ENCODE data around the gene DHX30. TPM values are rescaled to one million over a fixed set of nuclear protein-coding genes. Genes with fewer than 3 reads are reported as not detected.

Gene DHX30
- total and polyA plus RNA-seq, 2 experiments from 2014 or later, result 47.8 to 51.3 TPM

- no peak for TF ChIP-seq CTCF (IDR thresholded peaks at IDR 0.05; ENCODE audit: poor library complexity)
- no peak for TF ChIP-seq EZH2 (IDR thresholded peaks at IDR 0.05; ENCODE audit: borderline replicate concordance)
- TF ChIP-seq EZH2phosphoT487 (IDR thresholded peaks at IDR 0.05; ENCODE audit: low read depth, severe bottlenecking, unreplicated experiment), result no peak
- H3K79me2 ChIP-seq, result peaks cover 96% of the 10 kb centered on the region
- no peaks in the 10 kb centered on the region for H3K4me1 ChIP-seq (ENCODE audit: insufficient read depth)
- H2AFZ ChIP-seq, result no peak overlapping the region
- no peaks in the 10 kb centered on the region for H3K27me3 ChIP-seq
- no peak overlapping the region for H3K27ac ChIP-seq
- H3K9me3 ChIP-seq (ENCODE audit: low read depth), result no peaks in the 10 kb centered on the region
- DNase-seq (ENCODE audit: low spot score), result no peak
- no peak overlapping the region for H3K4me2 ChIP-seq
- WGBS (ENCODE audit: low lambda C conversion rate, missing lambda C conversion rate), result 79% methylated on average over 4 of the region's 4 CpGs
- no peak overlapping the region for H3K4me3 ChIP-seq
- H3K9me2 ChIP-seq (replicated peaks; ENCODE audit: insufficient read depth), result no peaks in the 10 kb centered on the region
- H4K20me1 ChIP-seq (ENCODE audit: insufficient read depth, poor library complexity, severe bottlenecking), result peaks cover 15% of the 10 kb centered on the region
- H3K36me3 ChIP-seq (replicated peaks; ENCODE audit: insufficient read depth, low read depth), result no peaks in the 10 kb centered on the region
Measured at GRCh38 chr3:47762233-47762632, 40.7 kb upstream of the DHX30 start.

- no peak overlapping the region for H2AFZ ChIP-seq
- no peak overlapping the region for H3K27ac ChIP-seq
- no peaks in the 10 kb centered on the region for H3K9me3 ChIP-seq (ENCODE audit: low read depth)
- H3K4me2 ChIP-seq, result no peak overlapping the region
- no peaks in the 10 kb centered on the region for H3K4me1 ChIP-seq (ENCODE audit: insufficient read depth)
- TF ChIP-seq EZH2 (IDR thresholded peaks at IDR 0.05; ENCODE audit: borderline replicate concordance) (no peak), CTCF (IDR thresholded peaks at IDR 0.05; ENCODE audit: poor library complexity) (no peak), EZH2phosphoT487 (IDR thresholded peaks at IDR 0.05; ENCODE audit: low read depth, severe bottlenecking, unreplicated experiment) (no peak)
- no peaks in the 10 kb centered on the region for H3K36me3 ChIP-seq (replicated peaks; ENCODE audit: insufficient read depth, low read depth)
- 97% methylated on average over 4 of the region's 4 CpGs for WGBS (ENCODE audit: low lambda C conversion rate, missing lambda C conversion rate)
- no peaks in the 10 kb centered on the region for H3K27me3 ChIP-seq
- no peaks in the 10 kb centered on the region for H3K9me2 ChIP-seq (replicated peaks; ENCODE audit: insufficient read depth)
- no peak overlapping the region for H3K4me3 ChIP-seq
- no peak for DNase-seq (ENCODE audit: low spot score)
- H4K20me1 ChIP-seq (ENCODE audit: insufficient read depth, poor library complexity, severe bottlenecking), result peaks cover 25% of the 10 kb centered on the region
- H3K79me2 ChIP-seq, result peaks cover 97% of the 10 kb centered on the region
Measured at GRCh38 chr3:47766186-47766585, 36.8 kb upstream of the DHX30 start.

GRCh38 chr3:47772047-47772446 is 30.9 kb upstream of the DHX30 start:
- Histone ChIP-seq H3K4me1 (ENCODE audit: insufficient read depth) (no peaks in the 10 kb centered on the region), H3K36me3 (replicated peaks; ENCODE audit: insufficient read depth, low read depth) (no peaks in the 10 kb centered on the region), H3K27me3 (no peaks in the 10 kb centered on the region), H3K9me2 (replicated peaks; ENCODE audit: insufficient read depth) (no peaks in the 10 kb centered on the region), H3K9me3 (ENCODE audit: low read depth) (no peaks in the 10 kb centered on the region), H4K20me1 (ENCODE audit: insufficient read depth, poor library complexity, severe bottlenecking) (peaks cover 60% of the 10 kb centered on the region), H3K4me3 (no peak overlapping the region), H2AFZ (no peak overlapping the region), H3K4me2 (no peak overlapping the region), H3K79me2 (peaks cover 99% of the 10 kb centered on the region), H3K27ac (no peak overlapping the region)
- no peak for DNase-seq (ENCODE audit: low spot score)
- no peak for TF ChIP-seq CTCF (IDR thresholded peaks at IDR 0.05; ENCODE audit: poor library complexity)
- no peak for TF ChIP-seq EZH2 (IDR thresholded peaks at IDR 0.05; ENCODE audit: borderline replicate concordance)
- no peak for TF ChIP-seq EZH2phosphoT487 (IDR thresholded peaks at IDR 0.05; ENCODE audit: low read depth, severe bottlenecking, unreplicated experiment)
- WGBS (ENCODE audit: low lambda C conversion rate, missing lambda C conversion rate), result over 99% methylated on average over 8 of the region's 8 CpGs

GRCh38 chr3:47772788-47773187 is 30.1 kb upstream of the DHX30 start:
- no peaks in the 10 kb centered on the region for H3K27me3 ChIP-seq
- H3K4me3 ChIP-seq, result no peak overlapping the region
- H3K36me3 ChIP-seq (replicated peaks; ENCODE audit: insufficient read depth, low read depth), result no peaks in the 10 kb centered on the region
- H3K9me2 ChIP-seq (replicated peaks; ENCODE audit: insufficient read depth), result no peaks in the 10 kb centered on the region
- H3K79me2 ChIP-seq, result peaks cover 99% of the 10 kb centered on the region
- TF ChIP-seq EZH2phosphoT487 (IDR thresholded peaks at IDR 0.05; ENCODE audit: low read depth, severe bottlenecking, unreplicated experiment), result no peak
- no peak for TF ChIP-seq EZH2 (IDR thresholded peaks at IDR 0.05; ENCODE audit: borderline replicate concordance)
- no peak for TF ChIP-seq CTCF (IDR thresholded peaks at IDR 0.05; ENCODE audit: poor library complexity)
- H4K20me1 ChIP-seq (ENCODE audit: insufficient read depth, poor library complexity, severe bottlenecking), result peaks cover 68% of the 10 kb centered on the region
- H3K4me1 ChIP-seq (ENCODE audit: insufficient read depth), result no peaks in the 10 kb centered on the region
- 86% methylated on average over 8 of the region's 8 CpGs for WGBS (ENCODE audit: low lambda C conversion rate, missing lambda C conversion rate)
- no peak overlapping the region for H2AFZ ChIP-seq
- H3K9me3 ChIP-seq (ENCODE audit: low read depth), result no peaks in the 10 kb centered on the region
- DNase-seq (ENCODE audit: low spot score), result no peak
- H3K27ac ChIP-seq, result no peak overlapping the region
- no peak overlapping the region for H3K4me2 ChIP-seq
